ENCODE data around the gene TRIP4.

- TF ChIP-seq CTCF (IDR thresholded peaks at IDR 0.05; ENCODE audit: poor library complexity, severe bottlenecking) (no peak), POLR2AphosphoS5 (IDR thresholded peaks at IDR 0.05) (no peak)
Measured at GRCh38 chr15:64455961-64456371, 68.3 kb downstream of the TRIP4 start.
